ENCODE data around the gene SYNPO2. TPM values are rescaled to one million over a fixed set of nuclear protein-coding genes. Genes with fewer than 3 reads are reported as not detected.

SYNPO2 gene
- total and polyA plus RNA-seq, 2 donors, result 428 to 529 TPM

Other genes with a start within 250 kb of the SYNPO2 start
- gene METTL14, start 203.5 kb upstream of the SYNPO2 start, total RNA-seq, result 25.7 TPM
- 14.9 TPM for gene METTL14, start 203.5 kb upstream of the SYNPO2 start, polyA plus RNA-seq
- 148 TPM for gene SEC24D, start 52.7 kb upstream of the SYNPO2 start, total RNA-seq
- 28.9 TPM for gene SEC24D, start 52.7 kb upstream of the SYNPO2 start, polyA plus RNA-seq
- 11.3 TPM for gene MYOZ2, start 247.0 kb downstream of the SYNPO2 start, total RNA-seq
- gene MYOZ2, start 247.0 kb downstream of the SYNPO2 start, polyA plus RNA-seq, result 0.35 TPM

Measured in urinary bladder (tissue), 2 donors.